Effector memory CD8-positive, alpha-beta T cell (primary cell): ENCODE data around the gene GTF2H2C.
"Not testable (repeated sequence)": the region's sequence is repeated elsewhere in the genome, so short reads cannot be mapped to it uniquely, and the experiment has no call there.

Source experiments
- ATAC-seq: fragments of 150-1000 bp; cut with Tn5 transposase; replicated peaks from 2 replicates; pipeline ENCODE4 v1.10.0; 2021; ENCODE audit warnings: mild to moderate bottlenecking, moderate library complexity
- DNase-seq, 3 experiments: peaks; one replicate each; pipeline ENCODE4 v3.0.0; 2021
- H3K27ac Mint-ChIP-seq, 2 donors: one replicate each; pipeline ENCODE4 v1.8.0; 2022; ENCODE audit warnings: mild to moderate bottlenecking in 2 of 2, mixed read lengths in 2 of 2, moderate library complexity in 2 of 2
- H3K27me3 Mint-ChIP-seq, 2 donors: one replicate each; pipeline ENCODE4 v1.8.0; 2022; ENCODE audit warnings: mixed read lengths in 2 of 2
- H3K36me3 Mint-ChIP-seq: one replicate; pipeline ENCODE4 v1.8.0; 2022; ENCODE audit warnings: mild to moderate bottlenecking, moderate library complexity, mixed read lengths; ENCODE audit not compliant: insufficient read depth
- H3K4me1 Mint-ChIP-seq, 2 donors: one replicate each; pipeline ENCODE4 v1.8.0; 2022; ENCODE audit warnings: low read depth in 2 of 2, mixed read lengths in 2 of 2
- H3K4me3 Mint-ChIP-seq, 2 donors: one replicate each; pipeline ENCODE4 v1.8.0; 2022; ENCODE audit warnings: mild to moderate bottlenecking in 2 of 2, mixed read lengths in 2 of 2, moderate library complexity in 2 of 2
- H3K9me3 Mint-ChIP-seq, 2 donors: one replicate each; pipeline ENCODE4 v1.8.0; 2022; ENCODE audit warnings: mixed read lengths in 2 of 2

The GTF2H2C gene

DNA sequence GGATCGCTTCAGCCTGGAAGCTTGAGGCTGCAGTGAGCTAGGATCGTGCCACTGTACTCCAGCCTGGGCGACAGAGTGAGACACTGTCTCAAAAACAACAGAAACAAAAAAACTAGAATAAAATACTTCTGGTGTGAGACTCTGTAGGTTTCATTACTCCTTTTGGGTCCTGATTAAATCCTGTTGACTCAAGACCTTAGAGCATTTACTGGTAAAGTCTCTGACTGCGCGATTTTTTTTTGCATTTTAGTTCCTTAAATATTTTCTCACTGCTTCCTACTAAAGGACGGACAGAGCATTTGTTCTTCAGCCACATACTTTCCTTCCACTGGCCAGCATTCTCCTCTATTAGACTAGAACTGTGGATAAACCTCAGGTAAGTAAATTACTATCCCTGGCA, 46.8 kb downstream of the GTF2H2C start:
- not testable (repeated sequence) for H3K27ac Mint-ChIP-seq, DNase-seq, H3K27me3 Mint-ChIP-seq, H3K4me3 Mint-ChIP-seq, H3K36me3 Mint-ChIP-seq, H3K9me3 Mint-ChIP-seq, ATAC-seq, H3K4me1 Mint-ChIP-seq

GRCh38 chr5:69607750-69608149, 47.8 kb downstream of the GTF2H2C start:
- H3K27me3 Mint-ChIP-seq, DNase-seq, H3K4me3 Mint-ChIP-seq, H3K4me1 Mint-ChIP-seq, H3K36me3 Mint-ChIP-seq, H3K27ac Mint-ChIP-seq, H3K9me3 Mint-ChIP-seq, ATAC-seq: not testable (repeated sequence)

GRCh38 chr5:69608861-69609496, 49.0 kb downstream of the GTF2H2C start:
- H3K4me1 Mint-ChIP-seq, ATAC-seq, H3K27me3 Mint-ChIP-seq: not testable (repeated sequence)

DNA sequence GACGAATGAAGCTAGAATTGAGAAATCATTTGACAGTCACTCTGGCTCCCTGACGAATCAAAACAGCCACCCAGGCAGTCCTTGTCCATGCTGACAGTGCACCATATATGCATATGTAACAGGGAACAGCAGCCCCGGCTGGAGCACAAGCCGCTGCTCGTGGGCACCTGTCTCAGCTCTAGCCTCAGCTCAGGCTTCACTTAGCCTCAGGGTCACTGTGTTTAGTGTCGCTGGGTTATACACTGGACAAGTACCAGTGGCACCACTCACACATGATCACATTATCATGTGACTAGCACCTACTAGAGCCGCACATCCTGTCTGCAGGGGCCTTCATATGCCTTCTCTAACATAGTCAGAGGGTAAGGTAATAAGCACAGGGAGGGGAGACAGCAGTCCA, 54.9 kb downstream of the GTF2H2C start:
- H3K4me1 Mint-ChIP-seq, result not testable (repeated sequence)

More at GRCh38 chr5:69608861-69609496, 49.0 kb downstream of the GTF2H2C start:
- not testable (repeated sequence) for H3K4me3 Mint-ChIP-seq, DNase-seq, H3K9me3 Mint-ChIP-seq, H3K27ac Mint-ChIP-seq, H3K36me3 Mint-ChIP-seq

GRCh38 chr5:69631879-69632278, 71.9 kb downstream of the GTF2H2C start:
- H3K27me3 Mint-ChIP-seq, H3K4me3 Mint-ChIP-seq, DNase-seq, H3K4me1 Mint-ChIP-seq, H3K27ac Mint-ChIP-seq, ATAC-seq, H3K36me3 Mint-ChIP-seq, H3K9me3 Mint-ChIP-seq: not testable (repeated sequence)

More for the DNA sequence above, 54.9 kb downstream of the GTF2H2C start:
- not testable (repeated sequence) for H3K4me3 Mint-ChIP-seq, ATAC-seq, H3K27ac Mint-ChIP-seq, H3K27me3 Mint-ChIP-seq, H3K36me3 Mint-ChIP-seq, DNase-seq, H3K9me3 Mint-ChIP-seq
